Loucy (cell line): ENCODE data around the gene CRNN.

Experiments
- H2AFZ ChIP-seq: fragments of 200-600 bp; sonication (generic); 2 replicates; pipeline ENCODE4 v1.6.0; 2016; ENCODE audit warnings: antibody characterized with exemption, mild to moderate bottlenecking, low read length, moderate library complexity
- H3F3A ChIP-seq: fragments of 200-600 bp; 2 replicates; pipeline ENCODE4 v1.6.0; 2016; ENCODE audit warnings: antibody characterized with exemption, low read depth, mild to moderate bottlenecking
- H3K27me3 ChIP-seq: fragments of 200-600 bp; sonication (generic); 2 replicates; pipeline ENCODE4 v1.6.1; 2014; ENCODE audit warnings: low read length, mild to moderate bottlenecking; ENCODE audit not compliant: insufficient read depth, poor library complexity, severe bottlenecking
- H3K36me3 ChIP-seq: fragments of 200-600 bp; sonication (generic); 2 replicates; pipeline ENCODE4 v1.6.1; 2016; ENCODE audit warnings: low read length; ENCODE audit not compliant: insufficient read depth
- H3K4me1 ChIP-seq: fragments of 200-600 bp; sonication (generic); 2 replicates; pipeline ENCODE4 v1.5.1; 2014; ENCODE audit warnings: low read length, mild to moderate bottlenecking; ENCODE audit not compliant: insufficient read depth, poor library complexity, severe bottlenecking
- H3K4me2 ChIP-seq: fragments of 200-600 bp; sonication (generic); 2 replicates; pipeline ENCODE4 v1.6.0; 2014; ENCODE audit warnings: antibody characterized with exemption, low read length, low read depth, mild to moderate bottlenecking; ENCODE audit not compliant: poor library complexity, severe bottlenecking
- H3K4me3 ChIP-seq: fragments of 200-600 bp; sonication (generic); 2 replicates; pipeline ENCODE4 v1.5.1; 2014; ENCODE audit warnings: low read length, mild to moderate bottlenecking, mixed read lengths; ENCODE audit not compliant: poor library complexity, severe bottlenecking
- H3K79me2 ChIP-seq: fragments of 200-600 bp; sonication (generic); 2 replicates; pipeline ENCODE4 v1.6.1; 2014; ENCODE audit warnings: low read length; ENCODE audit not compliant: insufficient read depth
- H3K9ac ChIP-seq: fragments of 200-600 bp; sonication (generic); 2 replicates; pipeline ENCODE4 v1.6.0; 2014; ENCODE audit warnings: mild to moderate bottlenecking, low read depth, low read length, moderate library complexity; ENCODE audit not compliant: poor library complexity, severe bottlenecking
- H3K9me2 ChIP-seq: fragments of 200-600 bp; sonication (generic); replicated peaks from 2 replicates; pipeline ENCODE4 v1.6.1; 2016; ENCODE audit warnings: low read depth, low read length, mixed read lengths
- H3K9me3 ChIP-seq: fragments of 200-600 bp; sonication (generic); 2 replicates; pipeline ENCODE4 v1.6.1; 2014; ENCODE audit warnings: mild to moderate bottlenecking, antibody characterized with exemption, low read length, low read depth; ENCODE audit not compliant: insufficient read depth
- H4K20me1 ChIP-seq: fragments of 200-600 bp; sonication (generic); 2 replicates; pipeline ENCODE4 v1.6.0; 2014; ENCODE audit warnings: antibody characterized with exemption, low read length, mild to moderate bottlenecking; ENCODE audit not compliant: insufficient read depth, poor library complexity, severe bottlenecking
- CTCF ChIP-seq: fragments of 200-600 bp; sonication (generic); conservative IDR thresholded peaks from 2 replicates; pipeline ENCODE4 v1.5.1; 2014; ENCODE audit warnings: mild to moderate bottlenecking, antibody characterized with exemption, low read length
- EZH2phosphoT487 ChIP-seq: fragments of 200-600 bp; IDR thresholded peaks from 2 replicates; pipeline ENCODE4 v1.6.1; 2018; ENCODE audit warnings: antibody characterized with exemption, mild to moderate bottlenecking, moderate library complexity, borderline replicate concordance

Gene CRNN

DNA sequence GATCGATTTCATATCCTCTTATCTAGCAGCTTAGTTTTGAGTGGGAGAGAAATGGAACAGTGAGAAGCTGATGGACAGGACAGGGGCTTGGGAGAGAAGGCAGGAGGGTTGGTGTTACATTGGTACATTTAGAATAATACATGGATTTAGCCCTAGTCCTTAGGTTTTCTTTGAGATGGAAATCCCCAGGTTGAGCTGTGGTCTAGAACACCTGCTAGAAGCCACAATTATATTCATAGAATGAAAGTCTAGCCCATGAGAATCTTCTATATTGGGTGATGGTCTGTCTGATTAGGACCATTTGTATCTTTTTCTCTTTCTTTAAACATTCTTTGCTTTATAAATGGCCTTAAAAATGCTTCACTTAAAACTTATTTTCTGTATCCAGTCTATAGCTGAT, 19.9 kb downstream of the CRNN start:
- H3K27me3 ChIP-seq = peaks cover 28% of the 10 kb centered on the region

GRCh38 chr1:152392909-152393308, 21.2 kb downstream of the CRNN start:
- H4K20me1 ChIP-seq = no peaks in the 10 kb centered on the region
- no peaks in the 10 kb centered on the region for H3K79me2 ChIP-seq
- no peaks in the 10 kb centered on the region for H3K9me3 ChIP-seq
- no peak overlapping the region for H3K4me2 ChIP-seq
- TF ChIP-seq EZH2phosphoT487 (no peak), CTCF (no peak)
- peaks cover 4% of the 10 kb centered on the region for H3K4me1 ChIP-seq
- H3F3A ChIP-seq = no peaks in the 10 kb centered on the region
- peaks cover 37% of the 10 kb centered on the region for H3K27me3 ChIP-seq
- H3K4me3 ChIP-seq = no peak overlapping the region
- H3K9ac ChIP-seq = no peak overlapping the region
- no peaks in the 10 kb centered on the region for H3K9me2 ChIP-seq
- H2AFZ ChIP-seq = no peak overlapping the region
- no peaks in the 10 kb centered on the region for H3K36me3 ChIP-seq

More for the DNA sequence above, 19.9 kb downstream of the CRNN start:
- H3K4me2 ChIP-seq = no peak overlapping the region
- no peaks in the 10 kb centered on the region for H3K9me3 ChIP-seq
- H3K36me3 ChIP-seq = no peaks in the 10 kb centered on the region
- H3K79me2 ChIP-seq = no peaks in the 10 kb centered on the region
- H3K4me3 ChIP-seq = no peak overlapping the region
- H3K9me2 ChIP-seq = no peaks in the 10 kb centered on the region
- peaks cover 4% of the 10 kb centered on the region for H3K4me1 ChIP-seq
- H2AFZ ChIP-seq = no peak overlapping the region
- no peak overlapping the region for H3K9ac ChIP-seq
- H3F3A ChIP-seq = no peaks in the 10 kb centered on the region
- H4K20me1 ChIP-seq = no peaks in the 10 kb centered on the region
- TF ChIP-seq CTCF (no peak), EZH2phosphoT487 (no peak)

DNA sequence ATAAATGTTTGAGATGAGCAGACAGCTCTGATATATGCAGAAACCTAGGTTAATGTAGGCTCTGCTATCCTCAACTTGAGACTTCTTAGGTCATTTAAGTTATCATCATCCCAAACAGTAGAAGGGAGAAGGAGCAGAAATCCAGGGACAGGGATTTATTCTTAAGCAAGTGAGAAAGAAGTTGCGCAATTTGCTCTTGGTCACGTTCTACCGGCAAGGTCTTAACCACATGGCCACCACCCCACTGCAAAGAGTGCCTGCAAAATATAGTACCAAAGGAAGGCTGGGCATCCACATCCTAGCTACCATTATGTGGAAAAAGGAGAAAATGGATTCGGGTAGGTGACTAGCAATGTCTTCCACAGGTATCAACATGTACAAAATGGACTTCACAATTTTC, 25.2 kb downstream of the CRNN start:
- no peak overlapping the region for H3K9ac ChIP-seq
- H4K20me1 ChIP-seq = no peaks in the 10 kb centered on the region
- no peak overlapping the region for H2AFZ ChIP-seq
- TF ChIP-seq CTCF (no peak), EZH2phosphoT487 (no peak)
- no peaks in the 10 kb centered on the region for H3K9me2 ChIP-seq
- no peaks in the 10 kb centered on the region for H3K79me2 ChIP-seq
- H3K4me1 ChIP-seq = peaks cover 4% of the 10 kb centered on the region
- H3F3A ChIP-seq = no peaks in the 10 kb centered on the region
- no peak overlapping the region for H3K4me2 ChIP-seq
- peaks cover 37% of the 10 kb centered on the region for H3K27me3 ChIP-seq
- H3K9me3 ChIP-seq = no peaks in the 10 kb centered on the region
- H3K4me3 ChIP-seq = no peak overlapping the region
- H3K36me3 ChIP-seq = no peaks in the 10 kb centered on the region
